PC-9 (cell line): ENCODE measurements around the gene MBOAT2. TPM values are rescaled to one million over a fixed set of nuclear protein-coding genes. Genes with fewer than 3 reads are reported as not detected.

ENCODE experiments used
- BruUV-seq: library from RNA; stranded (reverse); fragments of 400-500 nt; replicated peaks from 2 replicates; lab custom pipeline; 2021; lab: Mats Ljungman, UMichigan
- CTCF ChIA-PET: fragments of 300-600 bp; sonication (Branson Sonifier 250); formaldehyde crosslinking; loops from one replicate; lab custom pipeline; 2022; ENCODE audit warnings: antibody characterized with exemption; lab: Charles Lee
- POLR2A ChIA-PET: fragments of 300-600 bp; sonication (Branson Sonifier 250); formaldehyde crosslinking; loops from one replicate; lab custom pipeline; 2022; ENCODE audit warnings: antibody characterized with exemption; ENCODE audit not compliant: unreplicated experiment; lab: Charles Lee
- DNase-seq, 2 experiments: peaks; one replicate each; pipeline versions ENCODE4 v3.0.0 to v3.0.0-alpha.2; 2015 to 2022; ENCODE audit warnings: mixed read lengths in 1 of 2
- H2AFZ ChIP-seq: fragments of 200-600 bp; sonication (generic); 2 replicates; pipeline ENCODE4 v1.8.1; 2017; ENCODE audit warnings: antibody characterized with exemption
- H3F3A ChIP-seq: fragments of 200-600 bp; sonication (generic); 2 replicates; pipeline ENCODE4 v1.8.1; 2017; ENCODE audit warnings: antibody characterized with exemption, mild to moderate bottlenecking, low read depth; ENCODE audit not compliant: insufficient read depth
- H3K27ac ChIP-seq: fragments of 200-600 bp; sonication (generic); 2 replicates; pipeline ENCODE4 v1.6.1; 2016; ENCODE audit warnings: mixed run types
- H3K27me3 ChIP-seq: fragments of 200-600 bp; sonication (generic); 2 replicates; pipeline ENCODE4 v1.6.1; 2016; ENCODE audit warnings: low read depth, mixed run types; ENCODE audit not compliant: insufficient read depth
- H3K36me3 ChIP-seq: fragments of 200-600 bp; sonication (generic); 2 replicates; pipeline ENCODE4 v1.6.1; 2016; ENCODE audit warnings: low read depth, mixed run types
- H3K4me1 ChIP-seq: fragments of 200-600 bp; sonication (generic); replicated peaks from 2 replicates; pipeline ENCODE4 v1.6.1; 2016; ENCODE audit warnings: mixed run types; ENCODE audit not compliant: insufficient read depth
- H3K4me2 ChIP-seq: fragments of 200-600 bp; sonication (generic); 2 replicates; pipeline ENCODE4 v1.6.1; 2017; ENCODE audit warnings: mixed run types
- H3K4me3 ChIP-seq: fragments of 200-600 bp; sonication (generic); 2 replicates; pipeline ENCODE4 v1.6.1; 2016; ENCODE audit warnings: mixed run types
- H3K79me2 ChIP-seq: fragments of 200-600 bp; sonication (generic); 2 replicates; pipeline ENCODE4 v1.6.1; 2017; ENCODE audit warnings: low read depth, mixed run types
- H3K9me2 ChIP-seq: fragments of 200-600 bp; sonication (generic); 2 replicates; pipeline ENCODE4 v1.8.1; 2017; ENCODE audit warnings: mild to moderate bottlenecking; ENCODE audit not compliant: insufficient read depth
- H3K9me3 ChIP-seq: fragments of 200-600 bp; sonication (generic); 2 replicates; pipeline ENCODE4 v1.8.1; 2016; ENCODE audit warnings: low read depth; ENCODE audit not compliant: insufficient read depth
- H4K20me1 ChIP-seq: fragments of 200-600 bp; sonication (generic); 2 replicates; pipeline ENCODE4 v1.8.1; 2017; ENCODE audit not compliant: insufficient read depth
- EZH2 ChIP-seq: fragments of 200-600 bp; sonication (generic); IDR thresholded peaks from 2 replicates; pipeline ENCODE4 v1.8.0; 2017; ENCODE audit warnings: antibody characterized with exemption, low read depth
- intact Hi-C: fragments of 100-400 bp; cut with micrococcal nuclease; formaldehyde crosslinking; loops from one replicate; pipeline ENCODE4 v1.10.0; 2022; ENCODE audit not compliant: unreplicated experiment
- total RNA-seq: library from RNA; stranded (reverse); gene quantifications from 2 replicates; pipeline ENCODE4 v1.2.3, GENCODE V29; 2021
- TF ChIP-seq, protein P1 (sequence below): fragments of 200-600 bp; sonication (generic); conservative IDR thresholded peaks from 2 replicates; pipeline ENCODE4 v1.6.1; 2017; ENCODE audit warnings: mixed run types, antibody characterized with exemption, mild to moderate bottlenecking, moderate library complexity

The MBOAT2 gene
- total RNA-seq, 1 experiment from 2014 or later: 57.7 TPM

DNA sequence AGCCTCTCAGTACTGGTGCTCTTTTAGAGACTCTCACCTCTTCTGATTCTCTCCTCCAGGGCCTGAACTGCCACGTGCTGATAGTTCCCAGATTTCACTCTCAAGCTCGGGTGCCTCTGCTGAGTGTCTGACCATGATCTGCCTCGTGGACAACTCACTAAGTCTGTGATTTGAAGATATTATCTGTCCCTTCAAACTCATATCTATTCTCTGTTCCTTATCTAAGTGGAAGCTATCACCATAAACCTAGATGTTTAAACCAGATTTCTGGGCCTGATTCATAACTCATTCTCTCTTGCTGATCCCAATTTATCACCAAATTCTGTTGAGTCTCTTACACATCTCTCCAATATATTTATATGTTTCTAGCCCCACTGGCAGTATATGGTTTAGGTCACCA, 136.1 kb downstream of the MBOAT2 start:
- Histone ChIP-seq H3K4me1 (no peaks in the 10 kb centered on the region), H3K9me3 (no peaks in the 10 kb centered on the region), H3K36me3 (peaks cover 32% of the 10 kb centered on the region), H3F3A (no peaks in the 10 kb centered on the region; the same call in 1 of the 2 replicates), H3K4me3 (no peak overlapping the region), H3K27me3 (no peaks in the 10 kb centered on the region), H3K4me2 (no peak overlapping the region), H3K27ac (no peak overlapping the region), H3K79me2 (no peaks in the 10 kb centered on the region), H3K9me2 (no peaks in the 10 kb centered on the region), H4K20me1 (no peaks in the 10 kb centered on the region), H2AFZ (no peak overlapping the region)
- DNase-seq: no peak
- CTCF ChIA-PET: no interaction called here
- intact Hi-C loops: no loop called here
- TF ChIP-seq, protein P1, sequence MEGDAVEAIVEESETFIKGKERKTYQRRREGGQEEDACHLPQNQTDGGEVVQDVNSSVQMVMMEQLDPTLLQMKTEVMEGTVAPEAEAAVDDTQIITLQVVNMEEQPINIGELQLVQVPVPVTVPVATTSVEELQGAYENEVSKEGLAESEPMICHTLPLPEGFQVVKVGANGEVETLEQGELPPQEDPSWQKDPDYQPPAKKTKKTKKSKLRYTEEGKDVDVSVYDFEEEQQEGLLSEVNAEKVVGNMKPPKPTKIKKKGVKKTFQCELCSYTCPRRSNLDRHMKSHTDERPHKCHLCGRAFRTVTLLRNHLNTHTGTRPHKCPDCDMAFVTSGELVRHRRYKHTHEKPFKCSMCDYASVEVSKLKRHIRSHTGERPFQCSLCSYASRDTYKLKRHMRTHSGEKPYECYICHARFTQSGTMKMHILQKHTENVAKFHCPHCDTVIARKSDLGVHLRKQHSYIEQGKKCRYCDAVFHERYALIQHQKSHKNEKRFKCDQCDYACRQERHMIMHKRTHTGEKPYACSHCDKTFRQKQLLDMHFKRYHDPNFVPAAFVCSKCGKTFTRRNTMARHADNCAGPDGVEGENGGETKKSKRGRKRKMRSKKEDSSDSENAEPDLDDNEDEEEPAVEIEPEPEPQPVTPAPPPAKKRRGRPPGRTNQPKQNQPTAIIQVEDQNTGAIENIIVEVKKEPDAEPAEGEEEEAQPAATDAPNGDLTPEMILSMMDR: no peak
- no peak for TF ChIP-seq EZH2
- no TSS peak for BruUV-seq
- POLR2A ChIA-PET: no interaction called here

- intact Hi-C loops: no loop called here
- Histone ChIP-seq H3K79me2 (no peaks in the 10 kb centered on the region), H3K9me3 (no peaks in the 10 kb centered on the region), H3K36me3 (peaks cover 20% of the 10 kb centered on the region), H3K4me1 (no peaks in the 10 kb centered on the region), H2AFZ (no peak overlapping the region), H3K27ac (no peak overlapping the region), H3K27me3 (no peaks in the 10 kb centered on the region), H3F3A (no peaks in the 10 kb centered on the region), H3K4me2 (no peak overlapping the region), H3K4me3 (no peak overlapping the region), H4K20me1 (no peaks in the 10 kb centered on the region), H3K9me2 (no peaks in the 10 kb centered on the region)
- CTCF ChIA-PET: no interaction called here
- no TSS peak for BruUV-seq
- POLR2A ChIA-PET: no interaction called here
- no peak for TF ChIP-seq EZH2
- TF ChIP-seq, protein P1: no peak
- DNase-seq: no peak
These were observed 140.0 kb downstream of the MBOAT2 start for GRCh38 chr2:8863331-8863953.

GRCh38 chr2:8862230-8862629, 141.3 kb downstream of the MBOAT2 start:
- Histone ChIP-seq H3K9me2 (no peaks in the 10 kb centered on the region), H3K27me3 (no peaks in the 10 kb centered on the region), H3F3A (no peaks in the 10 kb centered on the region), H3K79me2 (no peaks in the 10 kb centered on the region), H3K9me3 (no peaks in the 10 kb centered on the region), H3K4me2 (no peak overlapping the region), H3K4me3 (no peak overlapping the region), H3K36me3 (peaks cover 10% of the 10 kb centered on the region), H4K20me1 (no peaks in the 10 kb centered on the region), H3K27ac (no peak overlapping the region), H3K4me1 (no peaks in the 10 kb centered on the region), H2AFZ (no peak overlapping the region)
- CTCF ChIA-PET: no interaction called here
- POLR2A ChIA-PET: no interaction called here
- no peak for TF ChIP-seq EZH2
- TF ChIP-seq, protein P1: no peak
- intact Hi-C loops: no loop called here
- DNase-seq: no peak
- BruUV-seq: no TSS peak
